ENCODE data around the gene IZUMO1R. TPM values are rescaled to one million over a fixed set of nuclear protein-coding genes. Genes with fewer than 3 reads are reported as not detected.

The IZUMO1R gene
- total and polyA plus RNA-seq, 2 of the 8 experiments (the other 6 are each of a cell fraction or from before 2014, with no cell fraction given), result not detected

GRCh38 chr11:94329501-94329900 is 25.1 kb downstream of the IZUMO1R start (continued):
- TF ChIP-seq SRF (IDR thresholded peaks at IDR 0.05; ENCODE audit: low read depth, low read length), result no peak
- no peak for TF ChIP-seq E2F6 (IDR thresholded peaks at IDR 0.05)

Measured in H1 (cell line).